T-helper 9 cell (primary cell): Measurements from ENCODE around the gene SLC46A2.

Experiments
- DNase-seq: peaks from one replicate; pipeline ENCODE4 v3.0.0-alpha.2; 2020
- total RNA-seq, 2 donors: gene quantifications; one replicate each; lab custom pipeline; 2026; lab: John Stamatoyannopoulos, UW

The SLC46A2 gene, protein sequence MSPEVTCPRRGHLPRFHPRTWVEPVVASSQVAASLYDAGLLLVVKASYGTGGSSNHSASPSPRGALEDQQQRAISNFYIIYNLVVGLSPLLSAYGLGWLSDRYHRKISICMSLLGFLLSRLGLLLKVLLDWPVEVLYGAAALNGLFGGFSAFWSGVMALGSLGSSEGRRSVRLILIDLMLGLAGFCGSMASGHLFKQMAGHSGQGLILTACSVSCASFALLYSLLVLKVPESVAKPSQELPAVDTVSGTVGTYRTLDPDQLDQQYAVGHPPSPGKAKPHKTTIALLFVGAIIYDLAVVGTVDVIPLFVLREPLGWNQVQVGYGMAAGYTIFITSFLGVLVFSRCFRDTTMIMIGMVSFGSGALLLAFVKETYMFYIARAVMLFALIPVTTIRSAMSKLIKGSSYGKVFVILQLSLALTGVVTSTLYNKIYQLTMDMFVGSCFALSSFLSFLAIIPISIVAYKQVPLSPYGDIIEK
- 0 reads per million in 2 donors for total RNA-seq

- no peak for DNase-seq
Measured at GRCh38 chr9:112890106-112891081, at the start of gene SLC46A2. TSS of gene SLC46A2 (minus strand) at chr9:112890876. CDS start at chr9:112890681, 195 bp downstream.

DNA sequence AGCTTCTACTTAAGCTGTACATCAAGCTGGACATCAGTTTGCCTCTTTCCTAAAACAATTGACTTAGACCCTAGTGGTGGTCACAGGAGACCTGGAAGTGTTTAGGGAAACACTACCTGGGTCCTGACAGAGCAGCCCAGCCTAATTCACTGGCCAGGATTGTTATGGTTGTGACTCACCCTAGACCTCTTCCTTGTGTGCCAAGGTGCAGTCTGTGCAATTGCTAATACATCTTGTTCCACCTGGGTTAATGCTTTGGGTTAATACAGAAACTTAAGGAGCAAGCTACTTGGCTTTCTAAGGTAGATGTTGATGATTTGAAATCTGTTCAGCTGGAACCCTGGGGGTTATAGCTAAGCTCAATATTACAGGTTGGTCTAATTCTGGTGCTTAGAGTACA is 48.7 kb upstream of the SLC46A2 start:
- DNase-seq, result no peak

DNA sequence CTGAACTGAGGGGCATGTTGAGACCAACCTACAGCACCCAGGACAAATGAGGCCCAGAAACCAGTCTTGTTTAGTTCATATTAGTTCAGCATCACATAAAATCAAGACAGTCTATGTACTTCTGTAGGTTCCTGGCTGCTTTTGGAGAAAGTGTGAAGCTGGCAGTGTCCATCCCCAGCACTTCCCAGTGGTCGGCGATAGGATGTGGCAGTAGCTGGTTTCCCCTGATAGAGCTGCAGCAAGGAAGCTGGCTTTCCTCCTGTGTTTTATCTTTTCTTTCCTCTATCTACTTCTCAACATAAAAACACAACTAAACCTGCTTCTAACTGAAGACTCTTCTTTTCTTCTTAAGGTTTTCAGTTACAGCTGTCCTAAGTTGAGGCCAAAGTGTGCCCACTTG is 43.0 kb upstream of the SLC46A2 start:
- no peak for DNase-seq

DNA sequence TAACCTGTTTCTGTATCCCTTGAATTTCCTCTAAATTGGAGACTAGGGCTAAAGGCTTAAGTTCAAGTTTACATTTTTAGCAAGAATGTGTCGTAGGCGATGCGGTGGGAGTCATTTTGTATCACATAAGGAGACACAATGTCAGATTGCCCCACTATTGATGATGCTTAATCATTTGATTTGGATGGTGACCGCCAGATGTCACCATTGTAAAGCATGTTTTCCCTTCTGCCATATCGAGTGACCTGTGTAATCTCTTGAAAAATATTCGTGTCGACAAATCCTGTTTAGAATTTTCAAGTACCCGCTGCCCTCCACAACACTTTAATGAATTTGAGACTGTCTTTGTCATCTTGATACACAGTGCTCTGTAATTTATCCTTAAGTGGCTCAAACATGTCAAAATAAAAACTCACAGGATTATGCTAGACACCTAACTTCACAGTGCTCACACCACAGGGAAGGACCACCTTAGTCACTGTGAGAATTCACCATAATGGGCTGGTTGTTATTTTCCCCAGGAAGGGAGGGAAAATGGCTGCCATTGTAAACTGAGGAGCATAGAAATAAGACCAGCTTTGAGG is 34.5 kb upstream of the SLC46A2 start:
- no peak for DNase-seq

DNA sequence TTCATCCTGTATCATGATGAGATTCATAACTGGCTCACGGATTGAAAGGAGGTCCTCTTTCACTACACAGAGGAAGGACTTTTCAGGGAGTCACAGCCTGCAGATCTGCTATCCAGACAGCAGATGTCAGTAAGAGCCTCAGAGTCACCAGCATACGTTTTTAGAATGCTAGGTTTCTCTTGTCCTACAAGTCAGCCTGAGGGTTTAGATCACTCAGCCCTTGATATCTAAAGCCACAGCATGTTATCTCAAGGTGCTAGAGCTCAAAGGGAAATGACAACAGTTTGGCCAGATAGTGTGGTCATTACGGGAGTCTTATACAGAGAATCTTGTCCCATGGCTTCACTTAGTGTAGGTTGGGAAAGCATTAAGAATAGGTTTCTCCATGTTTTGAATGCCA is 30.9 kb upstream of the SLC46A2 start:
- no peak for DNase-seq

GRCh38 chr9:112917987-112918362 is 27.3 kb upstream of the SLC46A2 start:
- DNase-seq, result no peak

- no peak for DNase-seq
Measured at GRCh38 chr9:112917047-112917986, 26.6 kb upstream of the SLC46A2 start.

DNA sequence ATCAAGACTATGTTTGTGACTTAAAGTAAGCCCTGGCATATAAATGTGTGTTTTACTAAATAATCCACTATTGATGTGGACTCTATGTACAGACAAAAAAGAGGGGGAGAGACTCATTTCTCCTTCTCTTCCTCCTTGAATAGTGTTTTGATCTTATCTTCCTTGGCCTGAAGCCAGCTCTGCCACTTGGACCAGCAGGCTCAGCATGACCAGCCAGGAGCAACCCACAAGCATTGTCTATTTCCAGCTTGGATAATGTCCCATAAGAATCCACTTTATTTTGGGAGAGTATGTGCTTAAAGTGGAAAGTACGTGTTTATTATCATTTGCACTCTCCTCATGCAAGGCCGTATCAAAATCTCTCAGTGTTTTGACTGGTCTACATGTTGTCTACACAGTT is 23.8 kb upstream of the SLC46A2 start:
- no peak for DNase-seq

DNA sequence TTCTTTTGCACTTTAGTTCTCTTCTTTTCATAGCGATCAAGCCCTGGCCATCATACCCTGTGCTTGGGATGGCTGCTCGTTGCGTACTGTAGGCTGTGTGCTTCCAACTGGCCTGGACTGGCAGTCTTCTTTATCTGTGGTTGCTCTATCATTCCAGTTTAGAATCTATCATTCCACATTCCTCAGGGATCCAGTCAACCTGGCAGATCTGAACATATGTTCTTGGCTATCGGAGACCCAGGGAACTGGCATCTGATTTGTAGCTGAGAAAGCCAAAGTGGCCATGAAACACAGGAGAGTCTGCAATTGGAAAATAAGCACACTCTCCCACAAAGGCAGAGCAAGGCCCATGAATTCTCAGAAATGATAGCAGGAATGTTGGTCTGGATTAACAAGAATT is 22.6 kb upstream of the SLC46A2 start:
- no peak for DNase-seq

- DNase-seq, result no peak
Measured at GRCh38 chr9:112912636-112913035, 22.0 kb upstream of the SLC46A2 start.

GRCh38 chr9:112911736-112912135 is 21.1 kb upstream of the SLC46A2 start:
- no peak for DNase-seq

DNA sequence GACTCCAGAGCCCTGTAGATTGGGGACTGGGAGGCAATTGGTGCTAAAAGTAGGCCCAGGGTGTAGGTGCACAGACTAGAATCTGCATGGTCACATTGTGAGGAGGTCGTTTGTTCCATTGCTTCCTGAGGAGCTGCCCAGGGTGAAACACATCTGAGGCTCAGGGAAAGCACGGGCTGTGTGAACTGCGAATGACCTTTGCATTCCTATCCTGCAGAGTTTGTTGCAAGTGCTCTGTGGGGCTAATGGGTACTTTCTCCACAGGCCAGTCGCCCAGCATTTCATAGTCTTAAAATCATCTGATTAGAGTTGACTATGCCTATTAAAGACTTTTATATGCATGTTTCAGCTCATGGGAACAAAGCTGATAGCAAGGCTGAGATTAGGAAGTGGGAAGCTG is 14.4 kb upstream of the SLC46A2 start:
- DNase-seq, result no peak

DNA sequence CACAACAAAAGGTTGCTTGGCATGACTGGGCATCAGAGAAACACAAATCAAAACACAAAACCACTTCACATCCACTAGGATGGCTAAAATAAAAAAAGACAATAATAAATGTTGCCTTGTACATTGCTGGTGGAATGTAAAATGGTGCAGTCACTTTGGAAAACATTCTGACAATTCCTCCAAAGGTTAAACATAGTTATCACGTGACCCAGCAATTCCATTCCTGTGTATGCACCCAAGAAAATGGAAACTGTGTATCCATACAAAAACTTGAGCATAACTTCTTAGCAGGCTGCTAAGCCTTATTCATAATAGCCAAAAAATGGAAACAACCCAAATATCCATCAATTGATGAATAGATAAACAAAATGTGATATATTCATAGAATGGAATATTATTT is 10.2 kb upstream of the SLC46A2 start:
- DNase-seq, result no peak

- DNase-seq, result no peak
Measured at GRCh38 chr9:112900488-112900887, 9.8 kb upstream of the SLC46A2 start.

DNA sequence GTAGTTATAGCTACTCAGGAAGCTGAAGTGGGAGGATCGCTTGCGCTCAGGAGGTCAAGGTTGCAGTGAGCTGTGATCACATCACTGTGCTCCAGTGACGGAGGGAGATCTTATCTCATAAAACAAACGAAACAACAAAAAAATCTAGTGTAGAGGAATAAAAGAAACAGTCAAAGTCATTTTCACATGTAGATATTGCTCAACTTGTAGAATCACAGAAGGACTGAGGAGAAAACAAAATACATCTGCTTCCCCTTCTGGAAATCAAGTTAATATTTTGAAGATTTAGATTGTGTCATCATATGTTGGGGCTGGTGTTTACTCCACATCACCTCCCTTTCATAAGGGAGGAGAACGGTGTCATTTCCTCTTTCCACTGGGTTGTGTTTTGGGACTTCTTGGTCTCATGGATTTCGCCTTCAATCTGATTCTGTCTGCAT is 8.2 kb upstream of the SLC46A2 start:
- DNase-seq, result no peak

DNA sequence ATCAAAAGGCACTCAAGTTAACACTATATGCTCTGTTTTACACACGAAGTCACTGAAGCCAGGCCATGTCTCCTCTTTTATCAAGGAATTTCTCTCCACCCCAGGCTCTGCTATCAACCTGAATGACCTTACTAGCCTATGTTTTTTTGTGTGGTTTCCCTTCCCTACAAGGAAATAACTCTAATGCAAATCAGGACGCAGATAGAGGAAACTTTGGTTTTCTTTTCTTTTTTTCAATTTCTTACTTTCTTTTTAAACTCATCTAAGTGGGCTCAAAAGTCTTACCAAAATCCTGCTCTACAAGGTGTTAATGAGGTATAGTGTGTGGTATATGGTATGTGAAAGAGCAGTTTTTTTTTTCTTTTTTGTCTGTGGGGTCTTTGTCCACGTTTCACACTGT is 5.5 kb upstream of the SLC46A2 start:
- DNase-seq, result no peak

- no peak for DNase-seq
Measured at GRCh38 chr9:112894699-112895098, 4.0 kb upstream of the SLC46A2 start.

- DNase-seq, result no peak
Measured at GRCh38 chr9:112894041-112894440, 3.4 kb upstream of the SLC46A2 start.

- no peak for DNase-seq
Measured at GRCh38 chr9:112892981-112893380, 2.3 kb upstream of the SLC46A2 start.

- DNase-seq, result no peak
Measured at GRCh38 chr9:112891521-112891920, 845 bp upstream of the SLC46A2 start.

- DNase-seq, result no peak
Measured at GRCh38 chr9:112887381-112887780, 3.3 kb downstream of the SLC46A2 start.

DNA sequence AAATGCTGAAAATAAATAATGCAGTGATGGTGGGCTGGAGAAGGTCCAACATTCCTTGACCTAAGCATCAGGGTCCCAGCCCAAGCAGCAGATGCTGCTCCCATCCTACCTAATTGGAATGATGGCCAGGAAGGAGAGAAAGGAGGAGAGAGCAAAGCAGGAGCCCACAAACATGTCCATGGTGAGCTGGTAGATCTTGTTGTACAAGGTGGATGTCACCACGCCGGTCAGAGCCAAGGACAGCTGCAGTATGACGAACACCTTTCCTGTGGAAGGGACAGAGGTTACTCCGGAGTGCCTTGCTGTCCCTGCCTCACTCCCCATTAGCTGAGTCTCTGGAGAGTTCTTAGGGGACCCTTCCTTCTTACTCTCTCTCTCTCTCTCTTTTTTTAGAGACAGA is 4.3 kb downstream of the SLC46A2 start:
- no peak for DNase-seq
